Endodermal cell (in vitro differentiated cells): ENCODE results near the gene SMARCD1. TPM values are rescaled to one million over a fixed set of nuclear protein-coding genes. Genes with fewer than 3 reads are reported as not detected.

Experiments used
- DNase-seq: peaks from one replicate; pipeline ENCODE4 v3.0.0-alpha.2; 2017
- H3K27ac ChIP-seq: 2 replicates; pipeline ENCODE4 v1.5.1; 2013; ENCODE audit warnings: mild to moderate bottlenecking, low read depth, low read length, moderate library complexity
- H3K27me3 ChIP-seq: 2 replicates; pipeline ENCODE4 v1.6.1; 2013; ENCODE audit warnings: mild to moderate bottlenecking, low read length, moderate library complexity; ENCODE audit not compliant: insufficient read depth, control insufficient read depth, poor library complexity, severe bottlenecking
- H3K36me3 ChIP-seq: 2 replicates; pipeline ENCODE4 v1.7.0; 2013; ENCODE audit warnings: mild to moderate bottlenecking, low read length, moderate library complexity; ENCODE audit not compliant: control insufficient read depth, insufficient read depth
- H3K4me1 ChIP-seq: one replicate; pipeline ENCODE4 v1.7.0; 2013; ENCODE audit warnings: low read length; ENCODE audit not compliant: control insufficient read depth, insufficient read depth
- H3K4me3 ChIP-seq: 2 replicates; pipeline ENCODE4 v1.5.1; 2013; ENCODE audit warnings: mild to moderate bottlenecking, low read length, moderate library complexity
- H3K9ac ChIP-seq: 2 replicates; pipeline ENCODE4 v1.6.1; 2013; ENCODE audit warnings: mild to moderate bottlenecking, low read length, moderate library complexity; ENCODE audit not compliant: poor library complexity, severe bottlenecking; ENCODE audit errors: extremely low read depth
- H3K9me3 ChIP-seq: 2 replicates; pipeline ENCODE4 v1.6.1; 2013; ENCODE audit warnings: mild to moderate bottlenecking, low read length, moderate library complexity; ENCODE audit not compliant: control insufficient read depth
- H3K27ac Mint-ChIP-seq: 2 replicates; pipeline ENCODE4 v1.8.0; 2020; ENCODE audit warnings: mixed read lengths
- H3K27me3 Mint-ChIP-seq: 2 replicates; pipeline ENCODE4 v1.8.0; 2021; ENCODE audit warnings: mild to moderate bottlenecking, mixed read lengths; ENCODE audit not compliant: insufficient read depth
- H3K36me3 Mint-ChIP-seq: 2 replicates; pipeline ENCODE4 v1.8.0; 2020; ENCODE audit warnings: low read depth, mixed read lengths
- H3K4me1 Mint-ChIP-seq: 2 replicates; pipeline ENCODE4 v1.8.0; 2020; ENCODE audit warnings: mixed read lengths
- H3K4me3 Mint-ChIP-seq: 2 replicates; pipeline ENCODE4 v1.8.0; 2020; ENCODE audit warnings: mild to moderate bottlenecking, moderate library complexity, mixed read lengths
- H3K9me3 Mint-ChIP-seq: 2 replicates; pipeline ENCODE4 v1.8.0; 2020; ENCODE audit warnings: mild to moderate bottlenecking, mixed read lengths
- WGBS, 2 experiments: methylation state at CpG; one replicate each; pipeline versions ENCODE4 v1.1.5 to v1.1.7; 2013; ENCODE audit warnings: missing lambda C conversion rate in 2 of 2, mixed read lengths in 1 of 2; ENCODE audit not compliant: insufficient coverage in 1 of 2, insufficient read length in 1 of 2; 5-methylcytosine and 5-hydroxymethylcytosine counted together
- total RNA-seq, 2 donors: library from RNA; stranded (reverse); fragmentation: NEBNext Ultra II Directional in 1 of 2; extraction: Animal tissue kit (Norgen Biotek cat#: 25700) in 1 of 2; gene quantifications; 2 replicates in 1 of 2; 3 replicates in 1 of 2; pipeline ENCODE4 v1.2.1, GENCODE V29; 2021
- TF ChIP-seq, protein P1 (sequence below): fragments of 200-600 bp; sonication (generic); conservative IDR thresholded peaks from 2 replicates; pipeline ENCODE4 v1.5.0; 2021; ENCODE audit warnings: antibody characterized with exemption, mild to moderate bottlenecking

SMARCD1 gene
- total RNA-seq, 2 donors from 2014 or later = 118 to 125 TPM

DNA sequence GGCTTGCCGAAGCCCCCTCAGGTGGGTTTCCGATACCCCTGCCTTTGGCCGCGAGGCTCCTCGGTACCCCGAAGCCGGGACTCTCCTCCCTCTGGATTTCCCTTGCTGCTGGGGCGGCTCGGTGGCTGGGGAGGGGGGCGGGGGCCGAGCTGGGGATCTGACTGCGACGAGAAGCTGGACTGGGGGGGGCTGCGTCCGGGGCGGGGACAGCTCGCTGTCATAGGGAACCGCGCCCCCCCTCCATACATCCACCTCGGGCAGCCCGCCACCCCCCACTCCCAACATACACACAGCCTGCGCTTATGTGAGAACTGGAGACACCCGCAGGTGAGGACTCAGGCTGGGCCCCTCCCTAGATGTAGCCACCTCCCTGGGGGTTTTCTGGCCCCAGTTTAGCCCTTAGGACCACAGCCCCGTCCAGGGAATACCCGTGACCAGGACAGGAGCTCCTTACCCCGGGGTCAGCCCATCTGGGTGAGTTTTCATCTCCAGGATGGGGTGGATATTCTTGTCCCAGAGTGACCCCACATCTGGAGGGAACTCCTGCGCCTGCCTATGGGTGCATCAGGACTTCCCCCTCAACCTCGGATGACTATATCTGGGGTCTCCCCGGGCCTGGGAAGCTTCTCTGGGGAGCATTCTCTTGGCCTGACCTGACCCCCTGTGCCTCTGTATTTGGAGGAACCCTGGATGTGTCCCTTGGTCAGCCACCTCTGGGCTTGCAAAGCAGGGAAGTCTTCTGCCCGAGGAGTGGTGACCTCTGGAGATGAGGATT lies 27.1 kb upstream of the SMARCD1 start:
- no peaks in the 10 kb centered on the region for H3K36me3 ChIP-seq
- DNase-seq = no peak
- peak overlapping the region; percentile 49 for H3K4me3 ChIP-seq
- TF ChIP-seq, protein P1, sequence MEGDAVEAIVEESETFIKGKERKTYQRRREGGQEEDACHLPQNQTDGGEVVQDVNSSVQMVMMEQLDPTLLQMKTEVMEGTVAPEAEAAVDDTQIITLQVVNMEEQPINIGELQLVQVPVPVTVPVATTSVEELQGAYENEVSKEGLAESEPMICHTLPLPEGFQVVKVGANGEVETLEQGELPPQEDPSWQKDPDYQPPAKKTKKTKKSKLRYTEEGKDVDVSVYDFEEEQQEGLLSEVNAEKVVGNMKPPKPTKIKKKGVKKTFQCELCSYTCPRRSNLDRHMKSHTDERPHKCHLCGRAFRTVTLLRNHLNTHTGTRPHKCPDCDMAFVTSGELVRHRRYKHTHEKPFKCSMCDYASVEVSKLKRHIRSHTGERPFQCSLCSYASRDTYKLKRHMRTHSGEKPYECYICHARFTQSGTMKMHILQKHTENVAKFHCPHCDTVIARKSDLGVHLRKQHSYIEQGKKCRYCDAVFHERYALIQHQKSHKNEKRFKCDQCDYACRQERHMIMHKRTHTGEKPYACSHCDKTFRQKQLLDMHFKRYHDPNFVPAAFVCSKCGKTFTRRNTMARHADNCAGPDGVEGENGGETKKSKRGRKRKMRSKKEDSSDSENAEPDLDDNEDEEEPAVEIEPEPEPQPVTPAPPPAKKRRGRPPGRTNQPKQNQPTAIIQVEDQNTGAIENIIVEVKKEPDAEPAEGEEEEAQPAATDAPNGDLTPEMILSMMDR = no peak
- peaks cover 92% of the 10 kb centered on the region for H3K27me3 Mint-ChIP-seq
- H3K9me3 Mint-ChIP-seq = no peaks in the 10 kb centered on the region
- H3K4me1 Mint-ChIP-seq = peaks cover 9% of the 10 kb centered on the region
- WGBS, 2 experiments = 23 to 29% methylated on average over 11 to 20 of the region's 30 CpGs
- H3K4me1 ChIP-seq = no peaks in the 10 kb centered on the region
- H3K27ac Mint-ChIP-seq = no peak overlapping the region
- no peak overlapping the region for H3K27ac ChIP-seq
- no peaks in the 10 kb centered on the region for H3K9me3 ChIP-seq
- H3K9ac ChIP-seq = no peak overlapping the region
- peaks cover 75% of the 10 kb centered on the region for H3K27me3 ChIP-seq
- H3K4me3 Mint-ChIP-seq = peak overlapping the region; percentile 69
- no peaks in the 10 kb centered on the region for H3K36me3 Mint-ChIP-seq

DNA sequence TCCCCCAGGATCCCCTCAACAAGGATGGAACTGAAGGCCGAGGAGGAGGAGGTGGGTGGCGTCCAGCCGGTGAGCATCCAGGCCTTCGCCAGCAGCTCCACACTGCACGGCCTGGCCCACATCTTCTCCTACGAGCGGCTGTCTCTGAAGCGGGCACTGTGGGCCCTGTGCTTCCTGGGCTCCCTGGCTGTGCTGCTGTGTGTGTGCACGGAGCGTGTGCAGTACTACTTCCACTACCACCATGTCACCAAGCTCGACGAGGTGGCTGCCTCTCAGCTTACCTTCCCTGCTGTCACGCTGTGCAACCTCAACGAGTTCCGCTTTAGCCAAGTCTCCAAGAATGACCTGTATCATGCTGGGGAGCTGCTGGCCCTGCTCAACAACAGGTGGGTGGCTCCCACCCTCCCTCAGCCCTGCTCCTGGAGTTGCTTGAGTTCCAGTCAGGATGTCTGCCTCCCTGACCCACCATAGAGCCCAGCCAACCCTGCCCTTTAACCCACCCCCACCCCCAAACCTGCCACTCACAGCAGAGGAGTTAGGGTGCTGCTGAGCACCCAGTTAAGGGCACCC lies 26.3 kb upstream of the SMARCD1 start:
- Mint-ChIP-seq H3K4me1 (peaks cover 9% of the 10 kb centered on the region), H3K9me3 (no peaks in the 10 kb centered on the region), H3K27ac (no peak overlapping the region), H3K4me3 (peak overlapping the region; percentile 69), H3K36me3 (no peaks in the 10 kb centered on the region), H3K27me3 (peaks cover 91% of the 10 kb centered on the region)
- Histone ChIP-seq H3K9me3 (no peaks in the 10 kb centered on the region), H3K4me3 (no peak overlapping the region), H3K27me3 (peaks cover 69% of the 10 kb centered on the region), H3K36me3 (no peaks in the 10 kb centered on the region), H3K27ac (no peak overlapping the region), H3K9ac (no peak overlapping the region), H3K4me1 (no peaks in the 10 kb centered on the region)
- WGBS, 2 experiments = 91 to 94% methylated on average over 5 to 15 of the region's 15 CpGs
- no peak for DNase-seq
- TF ChIP-seq, protein P1 = no peak

- Mint-ChIP-seq H3K27ac (no peak overlapping the region), H3K27me3 (peaks cover 89% of the 10 kb centered on the region)
Measured at GRCh38 chr12:50059440-50060119, 25.6 kb upstream of the SMARCD1 start.

More at GRCh38 chr12:50059440-50060119, 25.6 kb upstream of the SMARCD1 start:
- peaks cover 66% of the 10 kb centered on the region for H3K27me3 ChIP-seq
- Mint-ChIP-seq H3K36me3 (no peaks in the 10 kb centered on the region), H3K4me3 (no peak overlapping the region), H3K4me1 (peaks cover 9% of the 10 kb centered on the region), H3K9me3 (no peaks in the 10 kb centered on the region)
- no peaks in the 10 kb centered on the region for H3K4me1 ChIP-seq
- H3K27ac ChIP-seq = no peak overlapping the region
- H3K36me3 ChIP-seq = no peaks in the 10 kb centered on the region
- WGBS, 2 experiments = 74 to 80% methylated on average over 7 to 12 of the region's 12 CpGs
- TF ChIP-seq, protein P1 = no peak
- no peak overlapping the region for H3K4me3 ChIP-seq
- DNase-seq = no peak
- no peaks in the 10 kb centered on the region for H3K9me3 ChIP-seq
- no peak overlapping the region for H3K9ac ChIP-seq
